Testis (tissue), 2 donors: Measurements from ENCODE around the gene NUB1.

Experiments
- CTCF ChIP-seq, 3 experiments: fragments of 450-650 bp in 2 of 3; fragments of 200-600 bp in 1 of 3; sonication (generic) in 1 of 3; IDR thresholded peaks; one replicate each; pipeline ENCODE4 v1.5.1; 2016 to 2019; ENCODE audit warnings: antibody characterized with exemption in 3 of 3, mild to moderate bottlenecking in 2 of 3, moderate library complexity in 1 of 3
- POLR2A ChIP-seq: fragments of 450-650 bp; IDR thresholded peaks from one replicate; pipeline ENCODE4 v1.6.1; 2017; ENCODE audit warnings: antibody characterized with exemption, mild to moderate bottlenecking, moderate library complexity

DNA sequence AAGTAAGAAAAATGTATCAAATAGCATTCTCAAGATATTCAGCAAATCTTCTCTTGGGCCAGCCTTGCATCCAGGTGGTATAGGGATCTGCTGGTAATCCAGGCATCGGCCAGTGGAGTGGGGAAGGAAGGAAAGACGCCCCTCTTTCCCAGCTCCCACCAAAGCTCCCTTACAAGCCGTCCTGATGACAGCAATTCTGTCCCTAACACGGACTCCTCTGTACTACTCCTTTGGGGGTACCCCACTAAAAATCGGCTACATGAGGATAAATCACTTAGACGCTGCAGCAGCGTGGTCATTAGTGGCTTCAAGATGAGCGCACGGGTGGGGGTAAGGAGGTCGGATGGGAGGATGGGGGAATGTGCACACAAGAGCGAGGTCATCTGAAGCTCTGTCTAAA, 24.7 kb upstream of the NUB1 start:
- TF ChIP-seq CTCF (IDR thresholded peaks at IDR 0.05) (no peak), POLR2A (no peak)
